Measurements from ENCODE around the gene REG1B.
"Not testable (repeated sequence)": the region's sequence is repeated elsewhere in the genome, so short reads cannot be mapped to it uniquely, and the experiment has no call there.

The REG1B gene

DNA sequence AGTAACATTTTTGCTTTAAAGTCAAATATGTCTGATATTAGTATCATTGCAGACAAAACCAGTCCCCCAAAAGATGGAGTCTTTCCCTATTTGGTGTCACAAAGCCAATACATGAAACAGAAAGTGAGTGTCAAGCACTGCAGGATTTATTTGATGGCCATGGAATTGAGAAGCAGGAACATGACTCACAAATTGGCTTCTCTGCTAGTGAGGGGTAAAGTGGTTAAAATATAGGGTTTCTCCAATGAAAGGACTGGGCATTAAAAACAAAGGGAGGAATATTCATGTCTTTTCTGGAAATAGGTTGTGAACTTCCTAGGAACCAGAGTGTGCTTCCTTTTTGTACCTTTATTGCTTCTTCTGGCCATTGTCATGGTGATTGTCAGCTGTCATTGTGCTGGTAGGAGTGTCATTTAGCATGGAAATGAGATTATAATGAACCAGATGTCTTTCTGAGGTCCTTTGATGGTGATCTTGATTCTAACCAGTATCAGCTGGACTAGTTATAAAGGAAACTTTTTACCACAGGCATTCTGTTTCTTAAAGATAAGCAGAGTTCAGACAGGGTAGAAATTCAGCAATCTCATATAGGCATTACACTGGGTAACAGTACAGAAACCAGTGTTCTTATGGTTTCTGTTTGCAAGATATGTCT, 4.1 kb downstream of the REG1B start:
- no peak for DNase-seq

DNA sequence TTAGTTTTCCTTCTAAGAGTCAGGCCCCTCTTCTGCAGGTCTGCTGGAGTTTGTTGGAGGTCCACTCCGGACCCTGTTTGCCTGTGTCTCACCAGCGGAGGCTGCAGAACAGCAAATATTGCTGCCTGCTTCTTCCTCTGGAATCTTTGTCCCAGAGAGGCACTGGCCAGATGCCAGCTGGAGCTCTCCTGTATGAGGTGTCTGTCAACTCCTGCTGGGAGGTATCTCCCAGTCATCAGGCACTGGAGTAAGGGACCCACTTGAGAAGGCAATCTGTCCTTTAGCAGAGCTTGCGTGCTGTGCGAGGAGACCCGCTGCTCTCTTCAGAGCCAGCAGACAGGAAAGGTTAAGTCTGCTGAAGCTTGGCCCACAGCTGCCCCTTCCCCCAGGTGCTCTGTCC, 4.8 kb downstream of the REG1B start:
- DNase-seq = no peak

DNA sequence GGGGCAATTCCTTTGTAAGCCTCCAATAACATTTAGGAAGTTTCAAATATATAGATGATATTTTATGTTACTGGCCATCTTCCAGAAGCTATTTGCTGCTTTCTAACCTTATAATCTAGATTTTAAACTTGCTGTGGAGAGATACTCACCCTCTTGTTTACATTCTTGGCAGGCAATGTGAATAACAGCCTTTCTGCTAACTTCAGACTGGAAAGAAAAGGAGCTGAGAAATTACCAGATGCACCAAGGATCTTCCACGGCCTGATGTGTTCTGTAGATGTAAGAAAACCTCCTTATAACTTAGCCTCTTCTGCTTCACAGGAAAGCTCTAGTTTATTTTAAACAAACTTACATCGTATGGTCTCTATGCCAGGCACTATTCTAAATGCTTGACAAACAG, 16.7 kb downstream of the REG1B start:
- DNase-seq = no peak

DNA sequence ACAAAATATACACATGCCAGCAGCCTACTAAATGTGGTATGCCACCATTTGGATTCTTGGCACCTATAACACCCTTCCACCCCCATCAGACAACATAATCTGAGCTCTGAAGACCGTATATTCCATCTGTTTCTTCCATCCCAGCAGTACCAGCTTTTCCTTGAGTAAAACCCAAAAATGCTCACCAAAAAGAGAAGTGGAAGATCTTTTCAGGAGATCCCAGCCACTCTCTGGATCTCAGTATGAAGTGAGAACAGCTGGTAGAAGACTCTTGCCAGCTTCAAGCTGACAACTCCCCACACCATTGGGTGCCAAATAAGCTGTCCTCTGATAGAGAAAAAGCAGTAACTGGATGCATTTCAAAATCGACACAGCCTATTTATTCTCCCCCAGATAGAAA, 22.6 kb downstream of the REG1B start:
- DNase-seq = no peak

DNA sequence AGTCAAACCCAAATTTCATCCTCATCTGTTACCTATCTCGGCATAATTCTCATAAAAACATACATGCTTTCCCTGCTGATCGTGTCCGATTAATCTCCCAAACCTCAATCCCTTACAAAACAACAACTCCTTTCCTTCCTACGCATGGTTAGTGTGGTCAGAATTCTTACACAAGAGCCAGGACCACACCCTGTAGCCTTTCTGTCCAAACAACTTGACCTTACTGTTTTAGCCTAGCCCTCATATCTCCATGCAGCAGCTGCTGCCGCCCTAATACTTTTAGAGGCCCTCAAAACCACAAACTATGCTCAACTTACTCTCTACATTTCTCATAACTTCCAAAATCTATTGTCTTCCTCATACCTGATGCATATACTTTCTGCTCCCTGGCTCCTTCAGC, 33.0 kb downstream of the REG1B start:
- not testable (repeated sequence) for DNase-seq

DNA sequence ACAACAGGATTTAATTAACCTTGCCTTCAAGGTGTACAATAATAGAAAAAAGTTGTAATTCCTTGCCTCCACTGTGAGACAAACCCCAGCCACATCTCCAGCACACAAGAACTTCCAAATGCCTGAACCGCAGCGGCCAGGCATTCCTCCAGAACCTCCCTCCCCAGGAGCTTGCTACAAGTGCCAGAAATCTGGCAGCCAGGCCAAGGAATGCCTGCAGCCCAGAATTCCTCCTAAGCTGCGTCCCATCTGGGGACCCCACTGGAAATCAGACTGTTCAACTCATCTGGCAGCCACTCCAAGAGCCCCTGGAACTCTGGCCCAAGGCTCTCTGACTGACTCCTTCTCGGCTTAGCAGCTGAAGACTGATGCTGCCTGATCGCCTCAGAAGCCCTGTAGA, 34.3 kb downstream of the REG1B start:
- not testable (repeated sequence) for DNase-seq

DNA sequence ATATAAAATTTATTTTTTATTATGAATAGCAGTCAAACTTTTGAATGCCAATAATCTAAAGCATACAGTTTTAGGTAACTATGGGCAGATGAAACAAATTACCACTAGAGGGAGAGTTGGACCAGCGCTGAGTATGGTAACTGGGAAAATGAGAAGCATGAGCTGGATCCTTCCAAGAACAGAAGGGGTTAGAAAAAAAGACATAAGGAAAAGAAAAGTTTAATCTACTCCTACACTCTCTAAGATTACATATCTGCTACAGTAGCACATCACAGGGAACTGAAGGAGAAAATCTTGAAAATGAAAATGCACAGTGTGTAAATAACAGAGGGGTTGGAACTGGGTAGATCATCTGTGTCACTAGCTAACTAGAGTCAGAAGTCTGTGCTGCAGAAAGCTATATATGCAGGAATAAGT, 46.8 kb downstream of the REG1B start:
- DNase-seq = no peak

DNA sequence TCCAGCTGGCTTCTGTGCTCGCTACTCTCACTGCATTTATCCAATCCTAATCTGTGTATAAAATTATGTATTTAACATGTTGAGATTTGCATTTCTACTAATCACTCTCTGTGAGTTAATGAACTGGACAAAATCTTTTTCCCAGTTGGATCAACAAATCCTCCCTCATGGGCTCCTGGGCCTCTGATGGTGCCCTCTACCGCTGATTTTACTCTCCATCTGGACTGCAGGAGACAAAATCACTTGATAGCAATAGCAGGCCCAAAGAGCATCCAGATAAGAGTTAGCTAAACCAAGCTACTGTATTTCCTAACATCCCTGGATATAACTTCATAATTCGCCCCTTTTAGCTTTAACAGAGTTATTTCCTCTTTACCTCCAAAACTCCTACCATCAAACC, 47.8 kb downstream of the REG1B start:
- no peak for DNase-seq

Measured in CD4-positive, alpha-beta T cell treated with Interleukin-4 for 1 hour (primary cell).